Osteoblast (primary cell): Measurements from ENCODE around the gene HHAT. TPM values are rescaled to one million over a fixed set of nuclear protein-coding genes. Genes with fewer than 3 reads are reported as not detected.

Experiments used
- DNase-seq: peaks from one replicate; pipeline ENCODE4 v3.0.0; 2011; ENCODE audit warnings: low spot score, mixed read lengths; ENCODE audit not compliant: insufficient read length; ENCODE audit errors: missing footprints
- H2AFZ ChIP-seq: 2 replicates; pipeline ENCODE4 v1.6.0; 2011; ENCODE audit warnings: mild to moderate bottlenecking, low read length
- H3K27ac ChIP-seq: 2 replicates; pipeline ENCODE4 v1.5.1; 2011; ENCODE audit warnings: mild to moderate bottlenecking, low read depth, low read length, moderate library complexity
- H3K27me3 ChIP-seq: 2 replicates; pipeline ENCODE4 v1.6.0; 2012; ENCODE audit warnings: mild to moderate bottlenecking, control low read depth, inconsistent platforms, low read length, moderate library complexity; ENCODE audit not compliant: insufficient read depth
- H3K36me3 ChIP-seq: 2 replicates; pipeline ENCODE4 v1.5.1; 2011; ENCODE audit warnings: mild to moderate bottlenecking, low read length, control low read depth, moderate library complexity; ENCODE audit not compliant: insufficient read depth
- H3K4me1 ChIP-seq: 2 replicates; pipeline ENCODE4 v1.5.1; 2011; ENCODE audit warnings: mild to moderate bottlenecking, low read length, control low read depth, moderate library complexity; ENCODE audit not compliant: insufficient read depth
- H3K4me2 ChIP-seq: 2 replicates; pipeline ENCODE4 v1.6.0; 2011; ENCODE audit warnings: mild to moderate bottlenecking, low read length; ENCODE audit not compliant: insufficient read depth
- H3K4me3 ChIP-seq: fragments of 200-600 bp; sonication (generic); 3 replicates; pipeline ENCODE4 v1.5.1; 2012; ENCODE audit warnings: mild to moderate bottlenecking, low read length, inconsistent platforms; ENCODE audit not compliant: insufficient read depth
- H3K79me2 ChIP-seq: 2 replicates; pipeline ENCODE4 v1.6.0; 2012; ENCODE audit warnings: mild to moderate bottlenecking, low read length, control low read depth, inconsistent platforms; ENCODE audit not compliant: insufficient read depth
- H3K9me3 ChIP-seq: 2 replicates; pipeline ENCODE4 v1.5.1; 2011; ENCODE audit warnings: low read depth, low read length, control low read depth
- H4K20me1 ChIP-seq: 2 replicates; pipeline ENCODE4 v1.6.0; 2012; ENCODE audit warnings: mild to moderate bottlenecking, low read length, control low read depth; ENCODE audit not compliant: insufficient read depth
- total RNA-seq: library from RNA; depleted of rRNA; stranded (reverse); fragments of >200 nt; gene quantifications from 2 replicates; pipeline ENCODE4 v1.2.3, GENCODE V29; 2012
- TF ChIP-seq, protein P1 (sequence below): IDR thresholded peaks from 2 replicates; pipeline ENCODE4 v1.5.1; 2011; ENCODE audit warnings: mild to moderate bottlenecking, low read depth, low read length, moderate library complexity; ENCODE audit errors: extremely low read depth

HHAT gene
- total RNA-seq, 1 donor, result 5.1 TPM

DNA sequence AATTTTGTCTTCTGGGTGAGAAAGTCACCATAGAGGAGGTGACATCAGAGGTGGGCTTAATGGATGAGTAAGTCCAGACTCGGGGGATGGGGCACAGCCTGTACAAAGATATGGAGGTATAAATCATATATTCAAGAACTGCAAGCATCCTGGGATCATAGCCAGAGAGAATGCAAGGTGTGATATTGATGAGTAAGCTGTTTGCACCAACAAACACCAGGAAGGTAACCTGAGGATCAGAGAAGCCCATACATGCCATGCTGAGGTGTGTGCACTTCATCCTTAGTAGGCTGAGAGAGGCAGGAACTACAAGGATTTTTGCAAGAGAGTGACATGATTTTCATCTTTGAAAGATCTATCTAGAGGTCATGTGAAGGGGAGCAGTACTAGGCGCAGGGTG, 306.4 kb downstream of the HHAT start:
- H3K79me2 ChIP-seq, result no peaks in the 10 kb centered on the region
- no peak for DNase-seq

DNA sequence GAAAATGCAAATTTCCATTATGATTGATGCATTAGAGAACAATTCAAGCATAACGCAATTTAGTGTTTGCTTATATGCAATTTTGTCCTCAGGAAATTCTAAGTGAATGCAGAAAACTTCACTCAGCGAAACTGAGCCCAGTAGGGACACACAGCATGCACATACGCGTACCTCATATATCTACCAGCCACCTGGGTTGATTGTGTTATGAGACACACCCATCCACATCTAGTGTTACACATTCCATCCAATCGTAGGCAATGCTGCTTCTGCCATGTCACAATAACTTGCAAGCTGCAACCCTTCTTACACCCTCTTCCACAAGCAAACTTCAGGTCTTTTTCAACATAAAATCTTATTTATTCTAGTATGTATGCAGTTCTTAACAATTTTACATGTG, 312.9 kb downstream of the HHAT start:
- H4K20me1 ChIP-seq, result no peaks in the 10 kb centered on the region
- no peak overlapping the region for H3K27ac ChIP-seq
- H3K4me2 ChIP-seq, result no peak overlapping the region
- no peaks in the 10 kb centered on the region for H3K36me3 ChIP-seq
- no peaks in the 10 kb centered on the region for H3K27me3 ChIP-seq
- TF ChIP-seq, protein P1, sequence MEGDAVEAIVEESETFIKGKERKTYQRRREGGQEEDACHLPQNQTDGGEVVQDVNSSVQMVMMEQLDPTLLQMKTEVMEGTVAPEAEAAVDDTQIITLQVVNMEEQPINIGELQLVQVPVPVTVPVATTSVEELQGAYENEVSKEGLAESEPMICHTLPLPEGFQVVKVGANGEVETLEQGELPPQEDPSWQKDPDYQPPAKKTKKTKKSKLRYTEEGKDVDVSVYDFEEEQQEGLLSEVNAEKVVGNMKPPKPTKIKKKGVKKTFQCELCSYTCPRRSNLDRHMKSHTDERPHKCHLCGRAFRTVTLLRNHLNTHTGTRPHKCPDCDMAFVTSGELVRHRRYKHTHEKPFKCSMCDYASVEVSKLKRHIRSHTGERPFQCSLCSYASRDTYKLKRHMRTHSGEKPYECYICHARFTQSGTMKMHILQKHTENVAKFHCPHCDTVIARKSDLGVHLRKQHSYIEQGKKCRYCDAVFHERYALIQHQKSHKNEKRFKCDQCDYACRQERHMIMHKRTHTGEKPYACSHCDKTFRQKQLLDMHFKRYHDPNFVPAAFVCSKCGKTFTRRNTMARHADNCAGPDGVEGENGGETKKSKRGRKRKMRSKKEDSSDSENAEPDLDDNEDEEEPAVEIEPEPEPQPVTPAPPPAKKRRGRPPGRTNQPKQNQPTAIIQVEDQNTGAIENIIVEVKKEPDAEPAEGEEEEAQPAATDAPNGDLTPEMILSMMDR, result no peak
- no peak overlapping the region for H2AFZ ChIP-seq
- H3K79me2 ChIP-seq, result no peaks in the 10 kb centered on the region
- H3K9me3 ChIP-seq, result no peaks in the 10 kb centered on the region
- H3K4me3 ChIP-seq, result no peak overlapping the region
- no peak for DNase-seq
- H3K4me1 ChIP-seq, result no peaks in the 10 kb centered on the region

More for the DNA sequence above, 306.4 kb downstream of the HHAT start:
- Histone ChIP-seq H3K4me1 (no peaks in the 10 kb centered on the region), H3K36me3 (no peaks in the 10 kb centered on the region), H3K4me2 (no peak overlapping the region), H2AFZ (no peak overlapping the region), H3K27me3 (no peaks in the 10 kb centered on the region), H3K27ac (no peak overlapping the region), H4K20me1 (no peaks in the 10 kb centered on the region), H3K4me3 (no peak overlapping the region), H3K9me3 (no peaks in the 10 kb centered on the region)
- TF ChIP-seq, protein P1, result no peak

DNA sequence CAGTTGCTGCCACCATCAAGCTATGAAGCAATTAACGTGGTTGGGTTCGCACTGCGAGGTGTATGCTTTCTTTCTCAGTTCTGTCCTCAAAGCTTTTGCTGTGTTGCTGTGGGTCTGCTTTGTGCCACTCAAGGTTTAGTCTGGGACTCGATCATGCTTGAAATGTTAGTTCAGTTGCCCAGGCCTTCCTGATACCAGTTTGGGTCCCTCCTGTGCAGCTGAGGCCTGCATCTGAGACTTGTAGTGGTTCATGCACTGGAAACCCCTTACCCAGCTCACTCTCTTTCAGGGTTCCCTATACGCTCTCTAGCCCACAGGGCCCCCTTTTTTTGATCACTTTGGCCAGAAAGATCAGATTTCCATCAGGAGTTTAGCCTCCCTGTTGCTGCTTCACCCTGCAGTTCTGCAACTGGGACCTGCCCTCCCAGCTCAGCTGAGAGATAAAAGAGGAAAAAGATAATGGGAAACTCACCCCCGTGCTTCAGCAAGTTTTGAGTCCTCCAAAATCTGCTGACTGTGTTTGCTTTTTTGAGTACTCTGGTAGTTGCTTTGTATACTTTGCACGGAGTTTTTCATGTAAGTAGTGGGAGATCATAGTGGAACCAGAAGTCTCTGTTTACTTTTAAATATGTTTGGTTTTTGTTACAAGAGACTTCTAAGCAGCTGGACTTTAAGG, 317.0 kb downstream of the HHAT start:
- H3K27ac ChIP-seq, result no peak overlapping the region
- no peak for DNase-seq
- no peaks in the 10 kb centered on the region for H3K36me3 ChIP-seq
- H2AFZ ChIP-seq, result no peak overlapping the region
- no peaks in the 10 kb centered on the region for H4K20me1 ChIP-seq
- H3K79me2 ChIP-seq, result no peaks in the 10 kb centered on the region
- no peak overlapping the region for H3K4me3 ChIP-seq
- TF ChIP-seq, protein P1, result no peak
- H3K27me3 ChIP-seq, result no peaks in the 10 kb centered on the region
- H3K4me1 ChIP-seq, result peaks cover 5% of the 10 kb centered on the region
- no peaks in the 10 kb centered on the region for H3K9me3 ChIP-seq
- H3K4me2 ChIP-seq, result no peak overlapping the region

DNA sequence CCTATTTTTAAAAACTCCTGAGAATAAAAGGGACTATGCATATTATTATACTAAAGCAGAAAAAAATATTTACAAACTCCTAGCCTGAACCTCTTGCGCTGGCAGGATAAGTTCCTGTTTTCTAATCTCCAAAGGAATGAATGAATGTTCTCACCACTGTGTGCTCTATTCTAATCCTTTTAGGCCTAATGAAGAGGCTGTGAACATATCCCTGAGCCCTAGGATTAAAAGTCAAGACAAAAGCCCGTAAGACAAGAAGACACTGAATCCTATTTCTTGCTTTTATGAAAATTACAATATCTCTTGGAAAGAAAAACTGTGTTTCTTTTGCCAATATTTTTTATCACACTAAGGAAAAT, 317.5 kb downstream of the HHAT start:
- no peak overlapping the region for H3K4me3 ChIP-seq
- H3K9me3 ChIP-seq, result no peaks in the 10 kb centered on the region
- H3K4me1 ChIP-seq, result peaks cover 5% of the 10 kb centered on the region
- TF ChIP-seq, protein P1, result no peak
- no peaks in the 10 kb centered on the region for H4K20me1 ChIP-seq
- no peak overlapping the region for H3K27ac ChIP-seq
- no peak overlapping the region for H3K4me2 ChIP-seq
- no peak overlapping the region for H2AFZ ChIP-seq
- H3K79me2 ChIP-seq, result no peaks in the 10 kb centered on the region
- no peaks in the 10 kb centered on the region for H3K36me3 ChIP-seq
- H3K27me3 ChIP-seq, result no peaks in the 10 kb centered on the region
- no peak for DNase-seq
